Right renal pelvis (tissue), 4 donors: ENCODE data around the gene NAA16. TPM values are rescaled to one million over a fixed set of nuclear protein-coding genes. Genes with fewer than 3 reads are reported as not detected.
A peak's percentile ranks its signal among the peaks of the same experiment; 100 is the strongest.
"Not testable (repeated sequence)": the region's sequence is repeated elsewhere in the genome, so short reads cannot be mapped to it uniquely, and the experiment has no call there.

Experiments
- DNase-seq, 4 donors: peaks; one replicate each; pipeline ENCODE4 v3.0.0-alpha.2; 2013; ENCODE audit warnings: low read depth in 4 of 4, low spot score in 3 of 4, missing footprints in 1 of 4
- polyA plus RNA-seq, 4 donors: library from polyadenylated mRNA; unstranded; fragments of 120-200 nt; gene quantifications; one replicate each; pipeline ENCODE4 v1.2.1, GENCODE V29; 2013; ENCODE audit not compliant: insufficient read length in 4 of 4

Gene NAA16
- 10 to 100 TPM; 26.5 to 34.4 (median 28.6) TPM for polyA plus RNA-seq

DNA sequence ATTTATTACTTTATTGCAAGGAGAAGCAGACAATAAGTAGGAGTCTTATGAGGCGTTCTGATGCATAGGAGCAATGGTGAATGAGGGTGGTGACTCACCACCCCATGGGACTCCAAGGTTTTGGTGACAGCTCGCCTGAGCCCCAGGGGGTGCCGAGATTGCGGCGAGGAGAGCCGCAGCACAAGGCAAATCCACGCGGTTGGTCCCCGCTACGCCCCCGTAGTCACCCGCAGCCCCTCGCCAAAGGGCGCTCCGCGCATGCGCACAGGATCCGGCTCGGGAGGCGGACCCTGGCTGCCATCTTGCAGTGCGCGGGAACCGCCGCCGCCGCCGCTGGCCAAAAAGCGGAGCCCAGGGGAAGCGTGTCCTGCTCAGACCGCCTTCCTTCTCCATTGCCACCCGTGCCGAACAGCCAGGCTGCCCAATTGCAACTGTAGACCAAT, at the start of gene NAA16:
TSS of gene NAA16 (plus strand) at position 305 of the 443 bp plus-strand sequence. CDS start 262 bp downstream, outside the sequence.
- DNase-seq = peak; percentile 87 to 94 (median 89)

GRCh38 chr13:41263261-41263971, 47.7 kb upstream of the NAA16 start, which contains the start of gene MTRF1:
Gene MTRF1, minus strand, starts transcription at chr13:41263576. Its CDS starts 2,669 bp downstream, at chr13:41260907.
- peak; percentile 71 to 80 (median 78) for DNase-seq

- DNase-seq = no peak
Measured at GRCh38 chr13:41267106-41267505, 44.0 kb upstream of the NAA16 start.

DNA sequence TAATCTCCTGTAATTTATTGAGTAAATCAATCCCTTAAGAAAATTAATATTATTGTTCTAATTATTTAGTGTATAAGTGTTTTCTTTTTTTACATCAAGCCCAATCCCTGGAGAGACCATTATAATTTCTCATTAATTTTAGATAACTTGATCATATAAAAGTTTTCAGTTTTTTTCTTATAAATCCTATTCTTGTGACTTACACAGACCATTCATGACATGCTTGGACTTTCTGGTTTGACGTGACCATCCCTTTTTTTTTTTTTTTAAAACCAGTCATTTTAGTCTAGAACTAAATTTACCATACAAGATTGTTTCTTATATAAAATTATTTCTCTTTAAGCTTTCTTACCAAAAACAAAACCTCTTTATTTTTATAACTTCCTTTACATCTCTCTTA, 42.3 kb upstream of the NAA16 start:
- no peak for DNase-seq

DNA sequence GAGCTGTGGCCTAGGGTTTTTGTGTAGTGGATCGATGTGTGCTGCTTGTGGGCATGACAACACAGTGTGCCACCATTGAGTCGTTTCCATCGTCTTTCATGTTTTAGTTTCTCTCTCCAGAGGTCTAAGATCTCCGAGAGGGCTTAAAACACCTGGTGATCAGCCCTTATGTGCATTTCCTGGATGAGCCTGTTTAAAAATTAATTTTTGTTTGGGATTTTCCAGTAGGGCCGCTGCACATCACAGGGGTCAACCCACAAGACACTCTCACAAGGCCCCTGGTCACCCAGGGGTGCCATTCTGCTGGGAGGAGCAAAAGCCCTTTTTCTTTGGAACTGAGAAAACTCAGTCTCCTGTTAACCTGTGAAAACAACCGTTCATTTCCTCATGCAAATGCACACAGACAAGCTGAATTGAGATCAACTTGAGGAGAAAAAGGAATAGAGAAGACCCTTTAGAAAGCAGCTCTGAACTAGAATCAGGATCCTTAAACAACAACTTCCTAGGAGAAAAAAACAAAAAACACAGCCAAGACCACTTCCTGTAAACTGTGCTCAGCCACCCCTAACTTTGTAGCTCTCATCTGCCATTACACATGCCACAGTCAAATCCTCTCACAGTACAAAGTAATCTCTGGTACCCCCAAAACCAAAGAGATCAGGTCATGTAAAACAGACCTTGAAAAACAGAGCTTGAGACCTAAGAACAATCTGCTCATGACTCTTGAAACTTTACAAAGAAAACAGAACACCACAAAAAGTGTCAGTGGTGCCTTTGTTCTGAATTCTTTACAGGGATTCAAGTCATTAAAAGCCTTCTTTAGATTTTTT, 39.4 kb upstream of the NAA16 start:
- no peak for DNase-seq

GRCh38 chr13:41273831-41274441, 37.1 kb upstream of the NAA16 start:
- DNase-seq = no peak

GRCh38 chr13:41274881-41275280, 36.2 kb upstream of the NAA16 start:
- DNase-seq = no peak

DNA sequence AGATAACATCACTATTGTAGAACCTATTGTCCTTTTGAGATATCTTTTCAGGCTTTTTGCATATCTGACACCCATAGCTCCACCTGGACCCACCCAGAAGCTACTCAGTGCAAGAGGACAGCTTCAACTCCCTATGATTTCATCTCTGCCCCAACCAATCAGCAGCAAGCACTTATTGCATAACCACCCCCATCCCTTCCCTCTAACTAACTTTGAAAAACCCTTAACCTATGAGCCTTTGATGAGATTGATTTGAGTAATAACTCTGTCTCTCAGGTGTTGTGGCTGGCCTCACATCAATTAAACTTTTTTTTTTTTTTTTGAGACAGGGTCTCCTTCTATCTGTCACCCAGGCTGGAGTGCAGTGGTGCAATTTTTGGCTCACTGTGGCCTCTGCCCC, 34.2 kb upstream of the NAA16 start:
- DNase-seq = no peak

DNA sequence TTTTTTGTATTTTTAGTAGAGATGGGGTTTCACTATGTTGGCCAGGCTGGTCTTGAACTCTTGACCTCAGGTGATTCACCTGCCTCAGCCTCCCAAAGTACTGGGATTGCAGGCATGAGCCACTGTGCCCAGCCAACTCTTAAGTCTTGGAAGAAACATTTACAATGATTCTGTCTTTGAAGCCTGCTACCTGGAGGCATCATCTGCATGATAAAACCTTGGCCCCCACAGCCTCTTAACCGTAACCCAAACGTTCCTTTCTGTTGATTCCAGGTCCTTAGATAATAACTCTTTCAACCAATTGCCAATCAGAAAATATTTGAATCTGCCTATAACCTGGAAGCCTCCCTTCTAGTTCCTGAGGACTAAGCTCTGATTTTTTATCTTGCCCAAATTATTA, 31.9 kb upstream of the NAA16 start:
- DNase-seq = not testable (repeated sequence)

- DNase-seq = no peak
Measured at GRCh38 chr13:41282129-41282571, 28.9 kb upstream of the NAA16 start.

DNA sequence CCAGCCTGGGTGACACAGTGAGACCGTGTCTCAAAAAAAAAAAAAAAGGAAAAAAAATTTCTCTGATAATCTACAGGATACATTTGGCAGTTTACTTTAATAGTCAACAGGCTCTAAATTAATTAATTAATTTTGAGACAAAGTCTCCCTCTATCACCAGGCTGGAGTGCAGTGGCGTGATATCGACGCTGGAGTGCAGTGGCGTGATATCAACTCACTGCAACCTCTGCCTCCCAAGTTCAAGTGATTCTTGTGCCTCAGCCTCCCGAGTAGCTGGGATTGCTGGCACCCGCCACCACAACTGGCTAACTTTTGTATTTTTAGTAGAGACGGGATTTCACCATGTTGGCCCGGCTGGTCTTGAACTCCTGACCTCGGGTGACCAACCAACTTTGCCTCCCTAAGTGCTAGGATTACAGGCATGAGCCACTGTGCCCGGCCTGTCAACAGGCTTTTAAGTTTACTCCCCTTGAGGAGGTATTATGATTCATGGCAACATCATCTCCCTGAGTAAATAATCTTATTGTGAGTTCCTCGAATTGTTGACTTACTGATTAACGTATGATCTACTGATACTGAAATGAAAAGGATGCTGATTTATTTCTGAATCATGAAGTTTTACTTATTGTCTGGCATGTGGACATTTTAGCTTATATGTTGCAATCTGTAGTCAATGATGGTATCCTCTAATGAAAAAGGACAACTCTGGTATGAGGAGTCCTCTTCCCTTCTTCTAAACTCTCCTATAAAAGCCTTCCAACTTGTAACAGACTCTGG, 26.4 kb upstream of the NAA16 start:
- no peak for DNase-seq

- no peak for DNase-seq
Measured at GRCh38 chr13:41286370-41286769, 24.7 kb upstream of the NAA16 start.

DNA sequence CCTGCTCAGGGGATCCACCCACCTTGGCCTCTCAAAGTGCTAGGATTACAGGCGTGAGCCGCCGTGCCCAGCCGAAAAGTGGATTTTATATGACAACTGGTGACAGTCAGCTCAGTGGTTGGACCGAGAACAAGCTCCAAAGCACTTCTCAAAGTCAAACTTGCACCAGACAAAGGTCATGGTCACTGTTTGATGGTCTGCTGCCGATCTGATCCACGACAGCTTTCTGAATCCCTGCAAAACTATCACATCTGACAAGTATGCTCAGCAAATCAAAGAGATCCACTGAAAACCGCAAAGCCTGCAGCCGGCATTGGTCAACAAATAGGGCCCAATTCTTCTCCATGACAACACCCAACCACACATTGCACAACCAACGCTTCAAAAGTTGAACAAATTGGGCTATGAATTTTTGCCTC, 21.6 kb upstream of the NAA16 start:
- no peak for DNase-seq

GRCh38 chr13:41291246-41291645, 19.8 kb upstream of the NAA16 start:
- no peak for DNase-seq

DNA sequence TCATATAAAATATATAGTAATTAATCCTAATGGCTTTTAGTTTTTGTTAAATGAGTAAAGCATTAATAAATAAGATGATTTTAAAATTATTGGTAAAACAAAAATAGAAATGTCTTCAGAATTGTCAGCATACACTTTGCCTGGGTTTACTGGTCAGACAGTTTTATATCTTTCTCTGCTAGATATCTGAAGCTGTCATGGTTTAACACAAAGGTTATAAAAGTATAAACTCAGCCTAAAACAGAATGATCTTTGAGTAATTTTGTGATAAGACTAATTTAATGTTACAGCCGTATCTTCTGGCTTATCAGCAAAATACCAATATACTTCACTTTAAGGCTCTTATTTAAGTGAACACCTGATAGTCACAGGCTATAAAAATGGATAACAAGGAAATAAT, 17.8 kb upstream of the NAA16 start:
- no peak for DNase-seq

DNA sequence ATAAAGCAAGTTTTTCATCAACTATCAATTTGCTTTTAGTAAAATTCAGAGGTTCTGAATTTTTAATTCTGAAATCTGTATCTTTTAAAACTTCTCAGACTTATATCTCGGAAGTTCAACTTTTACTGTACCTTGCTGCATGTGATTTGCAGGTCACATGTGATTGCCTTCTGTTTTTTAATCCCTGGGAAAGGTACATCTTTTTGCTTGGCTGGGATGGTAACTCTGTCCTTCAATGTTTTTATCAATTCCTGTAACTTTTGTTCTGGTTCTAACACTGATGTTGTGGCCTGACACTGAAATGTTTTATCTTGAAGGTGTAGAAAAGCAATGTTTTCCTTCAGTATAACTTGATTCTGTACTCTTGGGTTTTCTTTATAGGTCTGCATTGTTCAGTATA, 16.2 kb upstream of the NAA16 start:
- DNase-seq = no peak

- DNase-seq = no peak
Measured at GRCh38 chr13:41295973-41296372, 15.1 kb upstream of the NAA16 start.

DNA sequence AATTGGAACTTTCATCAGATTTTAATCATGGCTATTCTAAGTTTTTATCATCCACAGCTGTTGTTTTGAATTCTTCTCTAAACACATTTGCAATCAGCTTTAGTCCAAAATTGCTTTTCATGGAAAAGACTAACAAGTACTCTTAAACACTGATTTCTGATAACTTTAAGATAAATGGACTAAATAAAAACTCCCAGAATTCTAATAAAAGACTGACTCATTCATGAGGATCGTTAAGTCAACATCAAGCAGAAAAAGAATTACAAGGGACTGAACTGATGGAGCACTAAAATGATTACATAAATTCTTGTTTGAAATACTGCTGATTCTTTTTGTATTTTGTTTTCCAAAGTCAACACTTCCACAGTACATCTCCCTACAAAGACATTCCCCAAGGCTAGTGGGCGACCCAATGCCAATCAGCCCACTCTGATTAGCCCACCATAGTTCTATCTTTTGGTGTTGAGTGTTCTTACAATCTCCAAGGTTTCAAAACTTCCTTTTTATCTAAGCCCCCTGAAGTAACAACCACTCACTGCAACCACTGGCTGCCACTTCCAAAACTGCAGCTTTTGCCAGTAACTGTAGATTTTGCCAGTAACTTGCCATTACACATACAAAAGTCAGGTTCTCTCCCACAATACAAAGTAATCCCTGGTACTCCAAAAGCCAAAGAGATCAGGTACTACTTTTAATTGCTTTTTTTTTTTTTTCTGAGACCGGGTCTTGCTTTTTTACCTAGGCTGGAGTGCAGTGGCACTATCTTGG, 14.0 kb upstream of the NAA16 start:
- no peak for DNase-seq

DNA sequence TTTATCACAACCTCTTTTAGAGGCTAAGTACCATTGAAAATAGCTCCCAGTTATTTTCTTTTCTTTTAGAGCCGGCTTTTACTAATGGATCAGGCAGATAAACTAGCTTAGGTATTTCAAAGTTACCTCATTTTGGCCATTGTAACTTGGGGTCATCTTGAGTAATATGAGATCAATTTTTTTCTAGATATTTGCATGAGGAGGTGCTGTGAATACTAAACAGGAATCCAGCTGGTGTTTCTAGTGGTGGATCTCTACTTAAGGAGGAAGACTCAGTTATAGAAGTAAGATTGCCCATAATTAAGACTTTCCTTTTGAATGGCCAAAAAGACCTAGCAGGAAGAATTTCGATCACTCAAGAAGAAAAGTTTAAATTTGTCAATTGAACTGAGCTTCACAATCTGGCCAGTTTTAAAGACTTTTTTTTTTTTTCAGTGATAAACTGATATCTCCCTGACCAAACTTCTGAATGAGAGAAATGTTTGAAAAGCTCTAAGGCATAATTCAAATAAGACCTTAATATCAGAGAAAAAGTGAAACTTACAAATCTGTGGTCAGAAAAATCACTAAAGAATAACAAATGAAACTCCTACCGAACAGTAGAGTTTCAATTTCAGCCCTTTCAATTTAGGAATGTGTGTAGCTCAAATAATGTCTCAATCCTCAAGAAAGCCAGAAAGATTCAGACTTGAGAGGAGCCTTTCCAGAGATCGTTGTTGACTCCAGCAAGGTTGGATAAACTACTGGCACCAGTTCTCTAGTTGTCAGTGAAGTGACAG, 11.6 kb upstream of the NAA16 start:
- no peak for DNase-seq
